ENCODE data around the gene KIAA1217.

The KIAA1217 gene

DNA sequence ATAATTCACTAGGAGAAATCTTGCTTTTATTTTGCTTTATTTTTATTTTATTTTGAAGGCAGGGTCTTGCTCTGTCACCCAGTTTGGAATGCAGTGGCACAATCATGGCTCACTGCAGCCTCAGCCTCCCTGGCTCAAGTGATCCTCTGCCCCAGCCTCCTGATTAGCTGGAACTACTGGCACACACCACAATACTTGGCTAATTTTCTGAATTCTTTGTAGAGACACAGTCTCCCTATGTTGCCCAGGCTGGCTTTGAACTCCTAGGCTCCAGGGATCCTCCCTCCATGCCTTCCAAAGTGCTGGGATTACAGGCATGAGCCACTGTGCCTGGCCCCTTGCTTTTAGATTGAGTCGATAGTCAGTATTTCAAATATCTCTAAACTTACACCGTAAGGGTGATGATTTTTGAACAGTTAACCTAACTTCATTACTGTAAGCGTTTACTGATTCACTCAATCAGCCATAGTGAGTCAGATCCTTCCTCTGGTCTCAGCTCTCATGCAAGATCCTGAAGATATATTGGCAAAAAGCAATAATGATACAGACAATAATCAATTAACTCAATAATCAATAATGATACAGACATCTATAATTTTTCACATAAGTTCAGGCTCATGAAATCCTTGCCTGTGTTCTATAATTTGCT, 239.5 kb downstream of the KIAA1217 start:
- DNase-seq = no peak

DNA sequence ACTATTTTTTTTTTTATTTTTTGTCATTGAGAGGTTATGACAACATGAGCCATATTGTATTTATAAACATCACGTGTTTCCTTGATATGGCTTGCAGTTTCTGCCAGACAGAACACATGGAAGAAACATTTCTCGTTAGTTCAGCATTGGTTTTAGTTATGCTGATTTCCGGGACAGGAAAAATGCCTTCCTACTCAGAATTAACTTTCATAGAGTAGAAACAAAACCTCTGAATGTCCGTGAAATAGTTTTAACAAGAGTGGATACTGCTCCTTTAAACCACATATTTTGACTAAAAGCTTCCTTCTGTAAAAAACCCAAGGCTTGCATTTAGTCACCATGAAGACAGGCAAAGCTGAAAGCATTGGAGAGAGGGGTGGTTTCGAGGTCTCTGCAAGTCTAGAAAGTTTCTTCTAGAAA, 240.4 kb downstream of the KIAA1217 start:
- DNase-seq = no peak

DNA sequence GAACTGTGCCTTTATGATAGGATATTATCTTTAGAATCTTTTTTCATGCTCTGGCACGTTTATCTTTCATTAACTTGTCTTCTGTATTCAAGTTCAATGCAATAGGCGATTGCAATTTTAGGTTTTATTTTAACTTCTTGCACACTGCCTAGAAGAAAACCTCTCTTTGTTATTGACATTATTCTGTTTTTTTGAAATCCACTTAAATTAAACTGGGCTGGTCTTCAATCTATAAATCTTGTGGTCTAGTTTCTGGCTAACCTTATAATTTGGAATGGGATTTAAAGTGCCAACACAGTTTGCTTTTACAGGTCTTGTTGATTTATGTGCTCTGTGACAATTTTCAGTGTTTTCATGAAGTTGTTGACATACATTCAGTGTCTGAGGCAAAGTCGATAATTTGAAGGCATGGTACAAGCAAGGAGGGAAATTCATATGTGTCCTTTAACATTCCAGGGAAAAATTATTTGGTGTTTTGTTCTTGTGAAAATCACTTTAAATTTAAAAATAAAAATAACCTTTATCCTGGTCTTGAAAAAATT, 240.9 kb downstream of the KIAA1217 start:
- no peak for DNase-seq

DNA sequence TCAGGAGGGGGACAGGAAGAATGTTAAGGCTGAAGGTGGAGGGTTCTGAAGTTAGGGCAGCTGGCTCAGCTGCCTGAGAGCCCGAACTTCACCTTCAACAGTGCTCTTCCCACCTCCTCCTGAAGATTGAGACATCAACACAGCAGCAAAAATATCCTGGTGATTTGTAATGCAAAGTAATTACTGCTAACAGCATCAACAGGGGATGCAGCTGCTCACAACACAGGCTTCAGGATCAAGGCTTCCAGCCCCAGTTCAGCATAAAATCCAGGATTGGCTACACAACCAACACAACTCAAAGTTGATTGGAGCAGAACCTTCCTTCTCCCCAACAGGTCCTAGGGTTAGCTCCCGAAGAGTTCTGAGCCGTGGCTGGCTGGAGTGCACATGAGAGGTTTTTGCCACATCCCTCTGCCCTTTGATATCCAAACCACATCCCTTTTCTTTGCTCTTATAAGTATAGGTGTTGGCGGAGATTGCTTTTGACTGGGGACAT, 242.4 kb downstream of the KIAA1217 start:
- no peak for DNase-seq

DNA sequence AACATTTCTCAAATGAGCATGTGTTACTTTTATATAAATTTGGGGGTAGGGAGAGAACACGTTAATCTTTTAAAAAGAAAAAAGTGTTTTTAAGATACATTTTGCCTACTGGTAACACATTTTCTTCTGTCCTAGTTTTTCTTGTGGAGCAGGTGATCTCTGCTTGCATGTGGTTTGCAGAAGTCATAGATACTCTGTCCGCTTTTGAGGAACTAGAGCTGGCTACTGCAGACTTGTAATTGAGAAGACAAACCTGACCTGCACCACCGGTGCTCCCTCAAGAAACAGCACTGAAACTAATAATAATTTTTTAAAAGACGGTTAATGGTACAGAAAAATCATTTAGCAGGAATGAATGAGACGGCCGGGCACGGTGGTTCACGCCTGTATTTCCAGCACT, 243.1 kb downstream of the KIAA1217 start:
- no peak for DNase-seq

DNA sequence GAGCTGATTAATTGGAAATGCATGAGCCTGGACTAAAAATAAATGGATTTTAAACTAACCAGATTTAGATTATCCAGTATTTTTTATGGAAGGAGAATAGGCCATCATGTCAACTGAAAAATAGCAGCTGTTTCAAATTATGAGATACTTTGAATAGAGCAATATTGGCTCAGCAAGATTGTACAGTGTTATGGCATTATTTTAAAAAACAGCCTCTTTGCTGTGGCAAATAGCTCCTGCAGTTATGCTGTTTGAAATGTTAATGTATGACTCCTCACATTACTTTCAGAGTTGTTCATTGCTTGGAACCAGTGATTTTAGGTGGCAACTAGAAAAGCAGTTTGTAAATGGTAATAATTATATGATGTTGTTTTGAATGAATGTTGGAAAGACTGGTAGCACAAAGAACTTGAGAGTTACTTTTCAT, 244.5 kb downstream of the KIAA1217 start:
- DNase-seq = no peak

DNA sequence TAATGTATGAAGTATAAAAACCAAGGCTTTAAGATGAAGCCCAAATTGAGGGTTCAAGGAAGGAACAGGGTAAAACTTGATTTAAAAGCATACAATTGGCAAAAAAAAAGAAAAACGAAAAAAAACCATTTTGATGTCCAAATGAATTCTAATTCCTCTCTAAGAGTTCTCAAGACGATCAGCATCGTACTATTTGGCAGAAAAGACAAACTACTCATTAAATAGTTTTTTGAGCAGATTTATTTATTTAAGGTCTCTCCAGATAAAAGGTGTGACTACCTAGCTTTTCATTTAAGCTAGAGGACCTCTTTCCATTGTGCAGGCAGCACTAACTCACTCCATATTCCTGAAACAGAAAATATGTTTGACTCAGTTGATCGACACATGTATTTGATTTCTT, 245.0 kb downstream of the KIAA1217 start:
- DNase-seq = no peak

DNA sequence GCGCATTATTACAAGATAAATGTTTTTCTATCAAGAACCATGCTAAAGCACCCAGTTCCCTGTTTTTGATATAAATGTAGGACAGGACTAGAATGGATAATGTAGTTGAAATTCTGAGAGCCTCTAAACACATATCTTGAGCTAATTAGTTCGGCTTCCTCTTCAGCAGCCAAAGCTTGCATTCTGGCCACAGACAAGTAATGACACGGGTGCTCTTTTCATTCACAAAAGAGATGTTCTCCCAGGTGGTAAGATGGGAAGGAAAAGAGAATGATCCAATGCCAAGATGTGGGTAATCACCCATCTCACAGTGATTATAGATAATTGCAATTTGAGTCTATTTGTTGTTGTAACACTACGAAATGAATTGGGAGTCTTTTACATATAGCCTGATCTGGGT, 246.5 kb downstream of the KIAA1217 start:
- no peak for DNase-seq

DNA sequence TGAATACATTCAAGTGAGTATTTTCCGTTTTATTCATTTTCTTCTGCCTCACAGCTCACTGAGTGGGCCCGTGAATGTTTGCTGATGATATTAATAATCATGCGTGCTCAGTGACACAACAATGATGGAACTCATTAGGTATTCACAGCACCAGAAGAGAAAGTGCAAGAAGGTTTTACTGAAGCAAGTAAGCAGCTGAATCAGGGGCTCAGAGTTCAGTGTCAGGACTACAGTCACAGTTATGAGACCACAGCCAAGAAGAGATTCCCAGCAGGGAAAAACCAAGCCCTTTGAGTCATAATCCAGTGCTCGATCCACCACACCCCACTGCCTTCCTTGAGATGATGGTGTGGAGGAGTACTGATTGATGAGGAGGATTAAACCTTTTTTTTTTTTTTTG, 247.4 kb downstream of the KIAA1217 start:
- DNase-seq = no peak

DNA sequence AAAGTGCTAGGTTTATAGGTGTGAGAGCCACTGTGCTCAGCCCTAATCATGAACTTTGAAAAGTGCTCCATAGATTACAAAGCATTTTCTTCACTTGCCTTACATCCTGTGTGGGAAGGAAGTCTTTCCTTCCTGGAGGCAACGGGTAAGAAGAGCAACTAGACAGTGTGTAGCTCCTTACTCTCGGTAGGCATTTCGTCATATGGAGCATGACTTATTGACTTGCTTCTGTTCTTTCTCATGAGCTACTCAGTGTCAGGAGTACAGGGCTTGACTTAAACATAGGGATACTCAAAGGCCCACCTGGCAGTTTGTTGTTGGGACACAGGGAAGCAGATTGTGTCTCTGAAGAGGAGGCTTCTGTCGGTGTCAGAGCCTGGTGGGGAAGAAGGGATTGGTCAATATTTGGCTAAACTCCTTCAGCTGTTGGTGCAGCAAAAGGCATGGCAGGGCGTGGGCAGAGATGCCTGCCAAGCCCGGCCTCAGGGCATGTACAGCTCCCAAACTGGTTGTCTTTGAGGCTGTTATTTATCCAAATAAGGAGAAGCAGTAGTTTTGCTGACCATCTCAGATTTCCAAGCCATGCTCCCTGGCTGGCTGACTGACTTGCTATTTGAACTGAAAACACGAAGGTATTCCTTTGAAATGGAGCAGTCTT, 248.9 kb downstream of the KIAA1217 start:
- DNase-seq = no peak

DNA sequence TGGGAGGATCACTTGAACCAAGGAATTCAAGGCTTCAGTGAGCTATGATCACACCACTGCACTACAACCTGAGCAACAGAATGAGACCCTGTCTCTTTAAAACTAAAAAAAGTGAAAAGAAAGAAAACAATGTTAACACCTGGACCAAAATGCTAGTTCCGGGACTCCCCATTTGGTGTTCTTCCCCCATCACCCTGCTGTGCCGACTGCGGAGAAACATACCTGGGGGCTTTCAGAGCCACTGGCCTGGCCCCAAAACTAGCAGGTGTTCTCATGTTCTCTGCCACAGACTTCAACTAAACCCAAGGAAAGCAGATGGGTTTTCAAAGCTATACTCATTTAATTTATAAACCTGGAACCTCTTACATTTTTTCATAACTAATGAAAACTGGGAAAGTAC, 250.9 kb downstream of the KIAA1217 start:
- no peak for DNase-seq

DNA sequence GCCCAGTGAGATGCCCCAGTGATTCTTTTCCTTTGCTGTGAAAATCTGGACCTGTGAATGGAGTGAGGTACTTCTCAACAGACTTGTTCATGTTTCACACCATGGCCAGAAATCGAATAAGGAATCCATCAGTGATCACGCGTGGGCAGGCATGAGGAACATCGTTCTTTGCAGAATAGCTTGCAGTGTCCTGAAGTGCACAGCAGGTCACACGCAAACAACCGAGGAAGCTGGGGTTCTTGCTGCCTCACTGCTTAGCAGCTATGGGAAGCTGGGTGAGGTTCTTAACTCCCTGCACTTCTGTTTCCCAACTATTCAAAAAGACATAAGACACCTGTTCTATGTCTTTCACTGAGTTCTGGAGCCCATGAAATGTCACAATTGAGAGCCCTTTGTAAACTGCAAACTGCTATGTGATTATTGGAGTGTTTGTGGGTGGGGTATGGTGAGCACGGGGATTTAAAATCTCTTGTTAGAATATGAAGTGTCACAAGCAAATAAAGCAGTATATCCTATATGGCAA, 253.4 kb downstream of the KIAA1217 start:
- no peak for DNase-seq

DNA sequence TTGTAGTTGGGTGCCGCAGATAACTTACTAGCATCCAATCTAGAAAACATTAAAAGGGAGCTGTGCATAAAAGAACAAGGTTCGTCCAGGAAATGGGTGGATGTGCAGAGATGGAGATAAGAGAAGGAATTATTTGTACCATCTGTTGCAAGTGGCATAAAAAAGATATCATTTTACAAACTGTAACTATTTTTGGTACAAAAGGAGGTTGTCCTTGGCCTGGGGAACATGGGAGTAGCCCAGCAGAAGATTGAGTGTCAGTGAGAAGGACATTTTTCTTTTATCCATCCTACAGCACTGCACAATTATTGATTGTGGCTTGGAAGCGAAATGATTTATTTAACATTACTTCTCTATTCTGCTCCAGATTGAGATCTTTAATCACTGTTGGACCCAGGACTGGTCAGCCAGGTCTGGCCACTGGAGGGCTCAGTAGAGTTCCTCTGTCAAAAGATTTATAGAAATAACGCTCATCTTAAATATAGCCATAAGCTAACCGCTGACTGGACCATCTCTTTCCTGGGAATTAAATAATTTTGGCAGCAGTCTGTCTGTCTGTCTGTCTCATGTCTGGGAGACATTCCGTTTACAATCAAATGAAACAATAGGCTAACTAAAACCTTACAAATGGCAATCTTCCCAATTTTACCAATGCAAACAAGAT, 254.1 kb downstream of the KIAA1217 start:
- no peak for DNase-seq

DNA sequence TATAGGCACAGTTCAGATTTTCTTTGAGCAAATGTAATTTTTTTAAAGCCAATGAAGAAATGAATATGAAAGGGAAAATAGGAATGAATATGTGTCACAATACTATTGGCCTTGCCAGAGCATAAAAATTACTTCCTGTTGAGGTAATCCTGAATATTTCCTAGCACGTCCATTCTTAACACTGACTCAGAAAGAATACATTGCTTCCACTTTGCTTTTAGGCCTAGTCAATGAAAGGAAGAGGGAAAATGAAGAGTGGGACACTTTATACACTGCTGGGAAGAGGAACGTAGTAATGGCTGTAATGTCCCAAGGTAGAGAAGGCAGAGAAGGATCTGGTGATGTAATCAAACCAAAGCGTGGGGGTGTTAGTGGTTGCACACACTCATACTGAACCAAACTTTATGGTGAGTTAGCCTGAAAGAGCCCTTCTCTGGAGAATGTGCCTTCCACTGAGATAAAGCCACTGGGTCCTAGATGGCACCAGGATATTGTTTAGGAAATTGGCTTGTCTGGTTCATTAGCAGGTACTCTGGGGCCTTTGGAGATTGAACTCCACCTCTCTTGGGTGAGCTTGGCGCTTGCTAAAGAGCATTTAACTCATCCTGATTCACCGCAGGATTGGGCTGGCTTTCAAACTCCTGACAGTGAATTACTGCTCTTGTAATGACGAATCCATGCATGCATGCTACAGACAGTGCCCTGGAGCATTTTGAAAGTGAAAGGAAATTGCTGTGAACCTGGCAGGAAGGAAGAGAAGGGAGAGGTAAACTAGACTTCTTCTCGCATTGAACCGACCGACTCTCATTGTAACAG, 254.9 kb downstream of the KIAA1217 start:
- DNase-seq = no peak

DNA sequence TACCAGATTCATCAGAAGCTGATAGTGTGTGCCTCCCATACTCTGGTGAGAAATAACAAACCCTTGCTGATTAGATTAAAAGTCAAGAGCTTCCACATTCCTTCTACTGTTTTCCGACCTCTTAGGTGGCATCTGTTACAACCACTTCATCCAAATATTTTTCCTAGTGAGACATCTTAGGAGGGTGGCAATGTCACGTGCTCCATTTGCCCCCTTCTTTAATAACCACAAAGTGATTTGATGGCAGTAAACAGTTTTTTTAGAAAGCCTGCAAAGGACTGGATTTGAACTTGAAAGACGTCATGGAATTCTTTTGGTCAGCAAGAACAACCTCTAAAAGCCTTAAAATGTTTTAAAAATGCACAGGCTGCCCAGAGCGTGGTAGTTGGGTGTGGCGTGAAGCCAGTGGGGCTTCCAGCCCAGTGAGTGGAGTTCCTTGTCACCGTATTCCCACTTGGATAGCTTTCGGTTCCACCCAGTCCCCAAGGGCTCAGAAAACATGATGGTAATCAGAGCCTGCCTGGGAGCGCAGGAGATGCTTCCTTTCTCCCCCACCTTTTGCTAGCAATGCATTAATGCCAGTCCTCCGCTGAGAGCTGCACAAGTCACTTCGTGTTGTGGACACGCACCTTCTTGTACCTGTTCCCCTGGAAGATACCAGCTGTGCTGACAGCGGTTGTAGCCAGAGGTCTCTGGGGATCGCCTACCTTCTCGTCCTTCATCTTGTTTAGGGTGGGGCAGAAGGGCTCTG, 256.4 kb downstream of the KIAA1217 start:
- peak; percentile 52 for DNase-seq

DNA sequence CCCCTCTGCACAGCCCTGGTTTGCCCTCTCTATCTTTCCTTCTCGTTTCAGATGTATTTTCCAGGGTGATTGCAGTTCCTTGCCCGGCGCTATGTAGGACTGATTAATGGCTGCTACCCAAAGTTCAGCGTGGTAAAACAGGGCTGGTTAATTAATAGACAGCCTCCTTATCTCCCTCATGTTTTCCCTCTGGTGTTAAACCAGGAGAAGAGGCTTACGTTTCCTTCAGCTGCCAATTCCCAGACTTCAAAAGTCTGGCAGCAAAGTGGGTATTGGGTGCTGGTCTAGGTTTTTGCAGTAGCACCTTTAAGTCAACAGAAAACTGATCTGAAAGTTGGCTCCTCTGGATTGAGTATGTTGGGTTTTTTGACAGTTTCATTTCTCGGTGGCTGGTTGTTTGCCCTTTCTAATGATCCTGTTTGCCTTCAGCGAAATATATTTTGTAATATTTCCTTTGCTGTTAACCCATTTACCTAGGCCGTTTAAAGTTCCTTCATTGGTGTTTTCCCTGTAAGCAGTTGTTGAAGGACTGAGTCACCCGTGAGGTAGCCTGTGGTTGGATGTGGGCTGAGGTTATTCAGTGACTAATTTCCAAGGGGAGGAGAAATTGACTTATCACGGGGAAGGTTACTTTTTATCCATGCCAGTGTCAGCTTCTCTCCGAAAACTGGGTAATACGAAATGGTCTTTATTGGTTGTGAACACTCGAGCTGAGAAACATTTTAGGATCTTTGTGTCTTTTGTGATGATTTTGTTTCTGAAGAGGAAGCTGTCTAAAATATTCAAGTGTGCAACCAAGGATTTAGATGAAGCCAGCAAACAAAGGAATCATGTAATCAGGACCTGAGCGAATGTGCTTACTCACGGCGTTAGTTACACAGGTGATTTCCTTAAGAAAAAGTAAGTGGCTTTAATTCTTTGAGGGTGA, 257.2 kb downstream of the KIAA1217 start:
- DNase-seq = no peak

DNA sequence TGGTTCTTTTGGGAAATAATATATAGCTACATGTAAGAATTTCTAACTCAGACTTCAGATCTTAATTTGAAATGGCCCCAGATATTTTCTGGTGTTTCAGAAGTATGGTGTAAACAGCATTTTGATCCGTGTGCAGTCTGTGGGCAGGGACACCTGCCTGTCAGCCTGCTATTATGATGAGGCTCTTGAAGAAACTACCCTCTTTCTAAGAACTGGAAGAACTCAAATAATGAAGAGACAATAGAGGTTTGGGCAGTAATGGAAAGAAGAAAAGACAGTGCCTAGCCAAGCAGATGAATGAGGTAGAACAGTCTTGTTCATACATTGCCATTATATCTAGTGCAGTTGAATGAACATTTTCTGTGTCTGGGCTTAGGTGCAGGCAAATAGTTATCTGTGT, 258.2 kb downstream of the KIAA1217 start:
- no peak for DNase-seq

DNA sequence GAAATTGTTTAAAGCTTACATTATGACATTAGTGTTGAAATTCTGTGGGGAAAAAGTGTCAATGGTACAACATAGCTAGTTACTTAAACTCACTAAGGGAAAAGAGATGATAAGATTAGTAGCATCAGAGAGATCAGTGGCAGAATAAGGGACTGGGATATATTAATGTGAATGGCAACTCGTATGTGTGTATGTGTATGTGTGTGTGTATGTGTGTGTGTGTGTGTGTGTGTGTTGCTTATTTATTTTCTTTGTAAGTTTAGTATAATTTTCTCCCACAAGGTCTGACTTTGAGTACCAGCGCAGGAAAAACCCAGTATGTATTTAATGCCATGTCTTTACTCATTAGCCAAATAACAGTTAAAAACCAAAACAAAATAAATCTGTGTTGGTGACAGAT, 258.7 kb downstream of the KIAA1217 start:
- DNase-seq = no peak

DNA sequence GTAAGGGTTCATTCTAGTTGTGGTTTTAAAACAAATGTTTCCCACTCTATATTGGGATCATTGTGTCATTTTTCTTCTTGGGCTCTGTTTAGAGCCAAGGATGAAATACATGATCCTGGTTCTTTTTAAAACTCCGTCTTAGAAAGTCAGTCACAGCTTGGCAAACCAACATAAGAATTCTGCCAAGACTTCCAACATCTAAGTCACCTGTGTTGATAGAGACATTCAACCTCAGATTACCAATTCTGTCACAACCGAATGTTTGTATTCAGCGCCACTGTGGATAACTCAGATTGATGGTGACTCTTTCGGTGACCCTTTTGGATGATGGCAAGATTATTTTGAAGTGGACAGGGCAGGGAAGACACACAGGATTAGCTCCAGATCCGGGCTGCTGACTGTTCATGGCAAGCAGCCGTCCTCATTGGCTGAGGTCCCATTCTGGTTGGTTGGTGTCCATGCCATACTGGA, 259.4 kb downstream of the KIAA1217 start:
- DNase-seq = no peak

DNA sequence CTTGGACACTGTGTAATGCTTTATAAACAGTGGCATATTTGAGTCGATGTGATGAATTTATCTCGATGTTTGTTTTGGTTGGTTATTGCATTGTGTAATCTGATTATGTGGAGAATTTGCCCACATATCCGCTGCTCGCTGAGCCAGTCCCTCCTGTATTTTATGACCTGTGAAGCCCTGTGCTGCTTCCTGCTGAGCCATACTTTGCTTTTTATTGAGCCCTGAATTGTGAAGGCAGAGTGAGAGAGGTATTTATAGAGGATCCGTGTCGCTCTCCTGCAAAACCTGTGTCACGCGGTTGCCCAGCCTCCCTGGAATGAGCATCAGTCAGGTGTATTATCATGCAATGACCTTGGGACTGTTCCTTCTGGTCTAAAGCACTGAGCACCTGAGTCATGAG, 261.1 kb downstream of the KIAA1217 start:
- no peak for DNase-seq

DNA sequence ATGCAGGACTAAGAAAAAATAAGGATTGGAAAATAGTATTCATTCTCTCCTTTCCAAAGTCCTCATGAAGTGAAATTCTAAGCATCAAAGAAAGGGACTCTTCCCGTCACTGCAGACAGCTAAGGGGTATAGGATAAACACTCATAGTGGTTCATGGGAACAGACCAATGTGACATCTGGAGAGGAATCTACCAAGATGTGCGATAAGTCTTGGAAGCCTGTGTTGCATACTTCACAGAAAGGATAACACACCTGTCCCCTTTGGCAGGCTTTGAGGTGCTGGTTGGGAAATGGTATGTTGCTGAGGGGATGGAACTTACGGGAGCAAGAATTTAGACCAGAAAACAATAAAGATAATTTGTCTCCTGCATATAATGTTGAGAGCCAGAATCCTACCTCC, 266.7 kb downstream of the KIAA1217 start:
- DNase-seq = no peak

Measured in right forelimb (tissue), 1 donor.